Measurements from ENCODE around the gene ABCC5. TPM values are rescaled to one million over a fixed set of nuclear protein-coding genes. Genes with fewer than 3 reads are reported as not detected.
"Not testable (repeated sequence)": the region's sequence is repeated elsewhere in the genome, so short reads cannot be mapped to it uniquely, and the experiment has no call there.

Gene ABCC5
- polyA plus RNA-seq, 1 donor: 28.1 TPM

- no peak for DNase-seq
Observed at GRCh38 chr3:184015381-184016019, 2.2 kb downstream of the ABCC5 start.

- no peak for DNase-seq
Observed at GRCh38 chr3:184011937-184012889, 5.5 kb downstream of the ABCC5 start.

- no peak for DNase-seq
Observed at GRCh38 chr3:184011230-184011876, 6.3 kb downstream of the ABCC5 start.

- DNase-seq: no peak
Observed at GRCh38 chr3:184008161-184008560, 9.5 kb downstream of the ABCC5 start.

- not testable (repeated sequence) for DNase-seq
Observed at GRCh38 chr3:184007143-184007813, 10.4 kb downstream of the ABCC5 start.

- DNase-seq: no peak
Observed at GRCh38 chr3:184005941-184006507, 11.7 kb downstream of the ABCC5 start.

GRCh38 chr3:184004476-184004875 is 13.2 kb downstream of the ABCC5 start:
- DNase-seq: no peak

- no peak for DNase-seq
Observed at GRCh38 chr3:184003187-184003967, 14.3 kb downstream of the ABCC5 start.

- DNase-seq: no peak
Observed at GRCh38 chr3:184002469-184002868, 15.2 kb downstream of the ABCC5 start.

- no peak for DNase-seq
Observed at GRCh38 chr3:184001761-184002160, 15.9 kb downstream of the ABCC5 start.

GRCh38 chr3:183991403-183991802 is 26.3 kb downstream of the ABCC5 start:
- DNase-seq: no peak

- DNase-seq: no peak
Observed at GRCh38 chr3:183988216-183988790, 29.4 kb downstream of the ABCC5 start.

- DNase-seq: no peak
Observed at GRCh38 chr3:183987000-183987600, 30.6 kb downstream of the ABCC5 start.

- DNase-seq: no peak
Observed at GRCh38 chr3:183984749-183985729, 32.6 kb downstream of the ABCC5 start.

- DNase-seq: no peak
Observed at GRCh38 chr3:183984127-183984740, 33.5 kb downstream of the ABCC5 start.

- no peak for DNase-seq
Observed at GRCh38 chr3:183981990-183982644, 35.6 kb downstream of the ABCC5 start.

GRCh38 chr3:183980403-183980802 is 37.3 kb downstream of the ABCC5 start:
- DNase-seq: no peak

GRCh38 chr3:183975981-183976662 is 41.6 kb downstream of the ABCC5 start:
- no peak for DNase-seq
